Mucosa of descending colon (tissue), 3 donors: ENCODE measurements around the gene ANKRD61. TPM values are rescaled to one million over a fixed set of nuclear protein-coding genes. Genes with fewer than 3 reads are reported as not detected.

Experiments
- ATAC-seq: fragments of 200-7000 bp; cut with Tn5 transposase; one replicate; pipeline ENCODE4 v1.9.1; 2020; ENCODE audit warnings: mild to moderate bottlenecking, moderate library complexity
- DNase-seq, 3 donors: peaks; one replicate each; pipeline ENCODE4 v3.0.0-alpha.2; 2020
- H3K36me3 ChIP-seq: fragments of 200-600 bp; one replicate; pipeline ENCODE4 v1.8.0; 2021; ENCODE audit warnings: low read depth, mild to moderate bottlenecking
- H3K4me1 ChIP-seq: fragments of 200-600 bp; one replicate; pipeline ENCODE4 v1.8.0; 2021; ENCODE audit warnings: low read depth, mild to moderate bottlenecking
- H3K4me3 ChIP-seq: fragments of 200-600 bp; one replicate; pipeline ENCODE4 v1.8.0; 2021; ENCODE audit warnings: mild to moderate bottlenecking
- H3K9me3 ChIP-seq: fragments of 200-600 bp; one replicate; pipeline ENCODE4 v1.8.0; 2021; ENCODE audit warnings: mild to moderate bottlenecking
- intact Hi-C, 2 donors: fragments of 100-400 bp; cut with DNase I in 1 of 2; cut with micrococcal nuclease in 1 of 2; formaldehyde crosslinking; loops; one replicate each; pipeline versions ENCODE4 v1.11.0 to v1.11.1; 2022; cut with DNase I, micrococcal nuclease
- total RNA-seq, 3 donors: library from RNA; stranded (reverse); fragmentation: NEBNext Ultra II Directional in 2 of 3; extraction: Animal tissue kit (Norgen Biotek cat#: 25700) in 2 of 3; gene quantifications; one replicate each; pipeline versions ENCODE4 v1.2.1 to v1.2.4, GENCODE V29; 2021 to 2023
- TF ChIP-seq, protein P1 (sequence below): fragments of 200-600 bp; IDR thresholded peaks from one replicate; pipeline ENCODE4 v1.8.0; 2022; ENCODE audit warnings: antibody characterized with exemption, mild to moderate bottlenecking
- donor health status: DM: no; HTN: no; CAD: no; lungs with moderate emphysema.
- donor health status: DM: no; HTN: no; CAD: no.
- donor health status: DM: no; HTN: yes; CAD: no.

Gene ANKRD61
- total RNA-seq, 3 donors from 2014 or later, result not detected

DNA sequence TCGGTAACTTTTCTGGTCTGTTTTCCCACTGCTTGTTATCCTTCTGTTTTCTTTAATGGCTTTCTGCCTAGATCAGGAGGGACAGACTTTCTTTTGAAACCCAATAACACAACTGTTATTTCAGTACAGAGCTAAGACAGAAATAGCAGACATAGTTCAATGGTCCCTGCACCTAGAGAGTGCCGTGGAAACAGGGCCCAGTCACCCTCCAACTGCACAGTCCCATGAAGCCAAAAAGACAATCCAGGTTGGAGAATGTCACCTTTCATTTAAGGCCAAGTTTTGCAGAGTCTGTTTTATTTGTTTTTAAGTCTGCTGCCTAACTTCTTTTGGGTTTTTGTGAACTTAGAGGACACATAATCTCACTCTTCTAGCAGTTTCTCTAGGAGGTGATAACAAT, 19.6 kb upstream of the ANKRD61 start:
- intact Hi-C loops, result no loop called here

DNA sequence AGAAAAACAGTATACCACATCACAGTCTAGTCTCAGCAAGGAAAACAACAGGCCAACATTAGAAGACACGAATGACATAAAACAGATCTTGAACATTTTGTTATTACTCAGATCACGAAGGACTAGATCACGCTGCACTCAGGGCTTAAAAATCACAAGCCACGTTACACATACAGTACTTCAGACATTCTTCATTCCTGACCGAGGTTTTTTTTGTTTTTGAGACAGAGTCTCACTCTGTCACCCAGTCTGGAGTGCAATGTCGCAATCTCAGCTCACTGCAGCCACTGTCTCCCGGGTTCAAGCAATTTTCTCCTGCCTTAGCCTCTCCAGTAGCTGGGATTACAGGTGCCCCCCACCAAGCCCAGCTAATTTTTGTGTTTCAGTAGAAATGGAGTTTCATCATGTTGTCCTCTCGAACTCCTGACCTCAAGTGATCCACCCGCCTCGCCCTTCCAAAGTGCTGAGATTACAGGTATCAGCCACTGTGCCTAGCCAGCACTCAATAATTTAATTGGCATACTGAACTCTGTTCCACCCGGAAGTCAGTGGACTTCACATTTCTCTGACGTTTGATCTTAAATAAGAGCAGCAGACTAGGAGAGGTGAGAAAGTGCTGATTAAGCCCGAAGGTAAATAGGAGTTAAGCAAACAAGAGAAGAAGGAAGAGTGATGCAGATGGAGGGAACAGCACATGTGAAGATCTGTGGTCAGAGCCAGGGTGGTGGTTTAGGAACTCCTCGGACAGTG, 18.6 kb upstream of the ANKRD61 start:
- Histone ChIP-seq H3K4me1 (peaks cover 21% of the 10 kb centered on the region), H3K36me3 (peaks cover 4% of the 10 kb centered on the region), H3K9me3 (no peaks in the 10 kb centered on the region), H3K4me3 (no peak overlapping the region)
- intact Hi-C loops, result no loop called here
- TF ChIP-seq, protein P1, sequence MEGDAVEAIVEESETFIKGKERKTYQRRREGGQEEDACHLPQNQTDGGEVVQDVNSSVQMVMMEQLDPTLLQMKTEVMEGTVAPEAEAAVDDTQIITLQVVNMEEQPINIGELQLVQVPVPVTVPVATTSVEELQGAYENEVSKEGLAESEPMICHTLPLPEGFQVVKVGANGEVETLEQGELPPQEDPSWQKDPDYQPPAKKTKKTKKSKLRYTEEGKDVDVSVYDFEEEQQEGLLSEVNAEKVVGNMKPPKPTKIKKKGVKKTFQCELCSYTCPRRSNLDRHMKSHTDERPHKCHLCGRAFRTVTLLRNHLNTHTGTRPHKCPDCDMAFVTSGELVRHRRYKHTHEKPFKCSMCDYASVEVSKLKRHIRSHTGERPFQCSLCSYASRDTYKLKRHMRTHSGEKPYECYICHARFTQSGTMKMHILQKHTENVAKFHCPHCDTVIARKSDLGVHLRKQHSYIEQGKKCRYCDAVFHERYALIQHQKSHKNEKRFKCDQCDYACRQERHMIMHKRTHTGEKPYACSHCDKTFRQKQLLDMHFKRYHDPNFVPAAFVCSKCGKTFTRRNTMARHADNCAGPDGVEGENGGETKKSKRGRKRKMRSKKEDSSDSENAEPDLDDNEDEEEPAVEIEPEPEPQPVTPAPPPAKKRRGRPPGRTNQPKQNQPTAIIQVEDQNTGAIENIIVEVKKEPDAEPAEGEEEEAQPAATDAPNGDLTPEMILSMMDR, result no peak
- peak; percentile 77 for ATAC-seq
- peak; percentile 66 to 70 (median 70) for DNase-seq

More for the DNA sequence above, 19.6 kb upstream of the ANKRD61 start:
- ATAC-seq (no peak), DNase-seq (no peak)
- H3K36me3 ChIP-seq, result peaks cover 4% of the 10 kb centered on the region
- no peak overlapping the region for H3K4me3 ChIP-seq
- no peaks in the 10 kb centered on the region for H3K9me3 ChIP-seq
- peaks cover 21% of the 10 kb centered on the region for H3K4me1 ChIP-seq
- TF ChIP-seq, protein P1, result no peak

DNA sequence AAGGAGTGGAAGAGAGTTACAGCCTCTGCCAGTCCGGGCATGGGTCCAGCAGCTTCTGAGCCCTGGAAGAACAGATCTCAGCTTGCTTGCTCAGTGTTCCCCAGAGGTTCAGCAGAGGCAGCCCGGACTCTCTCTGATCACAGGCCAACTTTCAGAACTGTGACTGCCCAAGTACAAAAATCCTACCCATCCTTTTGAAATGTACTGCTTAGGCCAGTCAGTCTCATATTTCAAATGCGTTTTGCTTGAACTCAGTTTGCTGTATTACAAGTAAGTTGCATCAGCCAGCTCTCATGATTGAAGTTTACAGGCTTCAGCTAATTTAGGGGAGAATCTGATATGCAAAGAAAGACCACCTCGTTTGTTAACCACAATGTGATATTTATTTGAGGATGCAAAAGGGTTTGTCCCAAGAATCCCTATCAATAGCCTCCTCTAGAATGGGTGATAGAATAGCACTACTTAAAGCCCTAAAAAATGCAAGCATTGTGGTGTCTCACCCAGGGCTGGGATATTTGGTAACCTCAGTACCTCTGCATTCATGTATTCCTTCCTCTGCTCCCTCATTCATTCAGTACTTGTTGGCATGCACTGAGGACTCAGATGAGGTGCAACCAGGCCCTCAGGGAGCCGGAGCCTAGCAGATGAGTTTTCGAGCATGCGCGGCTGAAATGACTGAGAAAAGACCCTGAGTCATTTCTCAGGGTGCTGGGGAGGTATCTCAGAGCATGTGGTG, 15.1 kb upstream of the ANKRD61 start:
- peaks cover 6% of the 10 kb centered on the region for H3K36me3 ChIP-seq
- intact Hi-C loops, result no loop called here
- TF ChIP-seq, protein P1, result no peak
- ATAC-seq (no peak), DNase-seq (no peak)
- H3K9me3 ChIP-seq, result no peaks in the 10 kb centered on the region
- H3K4me3 ChIP-seq, result no peak overlapping the region
- peaks cover 12% of the 10 kb centered on the region for H3K4me1 ChIP-seq

DNA sequence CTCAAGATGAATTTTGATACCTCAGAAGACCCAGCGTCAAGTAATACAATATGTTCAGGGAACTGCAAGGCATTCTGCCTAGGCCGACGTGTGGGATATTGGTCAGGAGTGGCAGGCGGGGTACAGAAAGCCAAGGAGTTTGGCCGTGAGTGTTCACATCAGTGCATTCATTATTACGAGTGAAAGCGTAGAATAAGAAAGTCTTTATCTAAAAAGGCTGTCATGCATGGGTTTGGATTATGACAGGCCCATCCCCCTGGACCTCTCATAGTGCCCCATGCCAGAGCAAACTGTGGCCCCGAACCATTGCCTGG, 14.6 kb upstream of the ANKRD61 start:
- Histone ChIP-seq H3K9me3 (no peaks in the 10 kb centered on the region), H3K4me1 (peaks cover 10% of the 10 kb centered on the region), H3K36me3 (peaks cover 6% of the 10 kb centered on the region), H3K4me3 (no peak overlapping the region)
- TF ChIP-seq, protein P1, result no peak
- intact Hi-C loops, result no loop called here
- ATAC-seq, result no peak
- no peak for DNase-seq

DNA sequence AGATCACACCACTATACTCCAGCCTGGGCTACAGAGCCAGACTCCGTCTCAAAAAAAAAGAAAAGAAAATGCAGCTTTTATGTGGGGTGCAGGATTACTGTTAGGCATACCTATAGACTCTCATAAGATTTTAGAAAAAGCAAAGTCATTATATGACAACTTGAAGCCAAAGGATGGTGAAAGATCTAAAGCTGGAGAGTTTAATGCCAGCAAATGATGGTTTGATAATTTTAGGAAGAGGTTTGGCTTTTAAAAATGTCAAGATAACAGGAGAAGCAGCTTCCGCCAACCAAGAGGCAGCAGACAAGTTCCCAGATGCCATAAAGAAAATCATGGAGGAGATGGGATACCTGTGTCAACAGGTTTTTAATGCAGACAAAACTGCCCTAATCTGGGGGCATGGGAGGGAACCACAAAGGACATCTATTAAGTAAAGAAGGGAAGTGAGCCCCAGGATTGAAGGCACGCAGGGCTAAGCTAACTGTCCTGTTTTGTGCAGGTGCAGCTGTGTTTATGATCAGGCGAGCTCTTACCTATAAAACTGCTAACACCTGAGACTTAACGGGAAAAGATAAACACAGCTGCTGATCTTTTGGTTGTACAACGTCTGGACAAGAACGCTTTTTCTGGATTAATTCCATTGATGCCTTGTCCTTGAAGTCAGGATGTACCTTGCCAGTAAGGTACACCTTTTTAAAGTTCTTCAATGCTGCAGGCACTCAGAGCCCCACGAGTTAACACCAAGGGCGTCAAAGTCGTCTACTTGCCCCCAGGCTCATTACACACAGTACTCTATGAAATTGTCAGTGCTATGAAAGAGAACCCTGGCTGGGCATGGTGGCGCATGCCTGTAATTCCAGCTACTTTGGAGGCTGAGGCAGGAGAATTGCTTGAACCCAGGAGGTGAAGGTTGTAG, 10.5 kb upstream of the ANKRD61 start:
- Histone ChIP-seq H3K36me3 (peaks cover 15% of the 10 kb centered on the region), H3K4me1 (peaks cover 13% of the 10 kb centered on the region), H3K4me3 (no peak overlapping the region), H3K9me3 (no peaks in the 10 kb centered on the region)
- DNase-seq (no peak), ATAC-seq (peak; percentile 59)
- intact Hi-C loops, result no loop called here
- TF ChIP-seq, protein P1, result no peak
